ENCODE results near the gene PDPK1.
"Not testable (repeated sequence)": the region's sequence is repeated elsewhere in the genome, so short reads cannot be mapped to it uniquely, and the experiment has no call there.

- TF ChIP-seq POLR2A (IDR thresholded peaks at IDR 0.05; ENCODE audit: low read length); GATA1 (IDR thresholded peaks at IDR 0.05; ENCODE audit: low read depth, low read length): not testable (repeated sequence)
Measured at GRCh38 chr16:2540912-2541311, 3.1 kb downstream of the PDPK1 start.

Measured in erythroblast (primary cell).